ENCODE results near the gene SNRPA1. TPM values are rescaled to one million over a fixed set of nuclear protein-coding genes. Genes with fewer than 3 reads are reported as not detected.

The SNRPA1 gene
- total and polyA plus RNA-seq, 9 of the 15 experiments (the other 6 are each of a cell fraction or from before 2014, with no cell fraction given), result 62.7 to 245 (median 189) TPM

GRCh38 chr15:101269479-101270223 lies 25.4 kb downstream of the SNRPA1 start (continued):
- TF ChIP-seq SMC3 (conservative IDR thresholded peaks at IDR 0.05; ENCODE audit: insufficient read depth, low read depth, low read length) (peak; percentile 56), NCOR1 (IDR thresholded peaks at IDR 0.05) (no peak), RAD21 (CRISPR knock-in tag; conservative IDR thresholded peaks at IDR 0.05 in 1 of 2, IDR thresholded peaks at IDR 0.05 in 1 of 2) (peak; percentile 14 to 50; a peak in 2 of 4 replicates), SNRNP70 (optimal IDR thresholded peaks at IDR 0.05; ENCODE audit: low read depth, low read length) (no peak), NFIC (IDR thresholded peaks at IDR 0.05) (0 out of 2 replicates have a peak, but pooled peaks have one; percentile 5), KLF16 (IDR thresholded peaks at IDR 0.05) (0 out of 2 replicates have a peak, but pooled peaks have one; percentile 38), CREM (IDR thresholded peaks at IDR 0.05; ENCODE audit: low read depth) (0 out of 2 replicates have a peak, but pooled peaks have one; percentile 12), MGA (IDR thresholded peaks at IDR 0.05) (peak; percentile 63), SP2 (IDR thresholded peaks at IDR 0.05; ENCODE audit: extremely low read depth, low read depth, low read length, poor library complexity, severe bottlenecking) (no peak), MTF1 (CRISPR knock-in tag; IDR thresholded peaks at IDR 0.05; ENCODE audit: borderline replicate concordance) (no peak), MYC (IDR thresholded peaks at IDR 0.05; ENCODE audit: low read depth, low read length) (peak; percentile 81), MYC (CRISPR knock-in tag; IDR thresholded peaks at IDR 0.05; ENCODE audit: borderline replicate concordance, low read depth) (no peak), RBFOX2 (IDR thresholded peaks at IDR 0.05; ENCODE audit: low read depth, low read length) (peak; percentile 42; the same call in 1 of the 2 replicates), ZNF277 (CRISPR knock-in tag; IDR thresholded peaks at IDR 0.05; ENCODE audit: borderline replicate concordance) (no peak)

Data from K562 (cell line).